A549 treated with DMSO at 1 μM for 4 hours (cell line): ENCODE measurements around the gene USP17L11. TPM values are rescaled to one million over a fixed set of nuclear protein-coding genes. Genes with fewer than 3 reads are reported as not detected.

Experiments used
- total RNA-seq: library from RNA; stranded (reverse); fragments of 200-300 nt; extraction: Qiagen RNA extraction; gene quantifications from 5 replicates; pipeline ENCODE4 v1.2.3, GENCODE V29; 2022; ENCODE audit warnings: low read depth

USP17L11 gene, protein sequence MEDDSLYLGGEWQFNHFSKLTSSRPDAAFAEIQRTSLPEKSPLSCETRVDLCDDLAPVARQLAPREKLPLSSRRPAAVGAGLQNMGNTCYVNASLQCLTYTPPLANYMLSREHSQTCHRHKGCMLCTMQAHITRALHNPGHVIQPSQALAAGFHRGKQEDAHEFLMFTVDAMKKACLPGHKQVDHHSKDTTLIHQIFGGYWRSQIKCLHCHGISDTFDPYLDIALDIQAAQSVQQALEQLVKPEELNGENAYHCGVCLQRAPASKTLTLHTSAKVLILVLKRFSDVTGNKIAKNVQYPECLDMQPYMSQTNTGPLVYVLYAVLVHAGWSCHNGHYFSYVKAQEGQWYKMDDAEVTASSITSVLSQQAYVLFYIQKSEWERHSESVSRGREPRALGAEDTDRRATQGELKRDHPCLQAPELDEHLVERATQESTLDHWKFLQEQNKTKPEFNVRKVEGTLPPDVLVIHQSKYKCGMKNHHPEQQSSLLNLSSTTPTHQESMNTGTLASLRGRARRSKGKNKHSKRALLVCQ
- not detected in 5 replicates for total RNA-seq

DNA sequence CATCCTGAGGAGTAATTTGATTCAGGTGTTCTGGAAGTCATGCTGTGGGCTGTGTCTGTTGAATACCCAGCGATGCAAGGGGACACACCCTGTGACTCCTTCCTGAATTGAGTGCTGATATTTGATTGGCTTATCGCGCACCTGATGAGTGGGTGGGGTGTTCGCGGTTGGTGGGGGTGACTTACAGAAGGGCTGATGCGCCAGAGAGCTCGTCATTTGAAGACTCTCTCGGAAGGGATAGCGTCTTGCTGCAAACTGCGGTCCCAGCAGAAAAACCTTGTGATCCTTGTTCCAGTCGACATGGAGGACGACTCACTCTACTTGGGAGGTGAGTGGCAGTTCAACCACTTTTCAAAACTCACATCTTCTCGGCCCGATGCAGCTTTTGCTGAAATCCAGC is at the start of gene USP17L11:
USP17L11 (plus strand) TSS at position 301 of the 400 bp plus-strand sequence; CDS start at position 301, 0 bp downstream.

DNA sequence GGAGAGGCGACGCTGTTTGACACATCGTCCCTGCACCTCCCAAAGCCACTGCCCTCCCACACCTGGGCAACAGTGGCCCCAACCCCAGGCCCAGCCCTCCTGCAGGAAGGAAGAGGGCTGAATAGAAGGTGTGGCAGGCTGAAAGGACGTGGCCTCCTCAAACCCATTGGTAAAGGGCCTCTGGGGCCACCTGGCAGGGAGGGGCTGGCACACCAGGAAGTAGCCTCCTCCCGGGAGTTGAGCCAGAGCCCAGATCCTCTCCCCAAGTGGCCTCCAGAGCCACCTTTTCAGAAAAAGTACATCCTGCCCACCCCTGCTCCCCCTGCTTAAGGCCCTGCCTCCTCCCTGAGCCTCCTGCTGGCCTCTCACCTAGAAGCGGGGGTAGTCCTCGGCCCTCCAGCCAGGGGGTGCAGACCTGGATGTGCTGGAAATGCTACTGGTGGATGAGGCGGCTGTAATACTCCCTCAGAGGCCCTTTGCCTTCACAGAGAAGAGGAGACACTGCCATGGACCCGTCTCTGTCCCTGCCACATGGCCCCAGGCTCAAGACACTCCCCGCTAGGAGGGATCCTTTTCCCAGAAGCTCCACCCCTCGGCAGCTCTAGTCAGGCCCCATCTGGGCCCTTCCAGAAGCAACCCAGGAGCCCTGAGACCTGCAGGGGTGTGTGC is 45.3 kb upstream of the USP17L11 start, which contains the start of gene FAM90A26:
FAM90A26 (plus strand) TSS at position 619 of the 669 bp plus-strand sequence. CDS start 2,764 bp downstream, outside the sequence.

DNA sequence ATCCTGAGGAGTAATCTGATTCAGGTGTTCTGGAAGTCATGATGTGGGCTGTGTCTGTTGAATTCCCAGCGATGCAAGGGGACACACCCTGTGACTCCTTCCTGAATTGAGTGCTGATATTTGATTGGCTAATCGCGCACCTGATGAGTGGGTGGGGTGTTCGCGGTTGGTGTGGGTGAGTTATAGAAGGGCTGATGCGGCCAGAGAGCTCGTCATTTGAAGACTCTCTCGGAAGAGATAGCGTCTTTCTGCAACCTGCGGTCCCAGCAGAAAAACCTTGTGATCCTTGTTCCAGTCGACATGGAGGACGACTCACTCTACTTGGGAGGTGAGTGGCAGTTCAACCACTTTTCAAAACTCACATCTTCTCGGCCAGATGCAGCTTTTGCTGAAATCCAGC is 4.8 kb upstream of the USP17L11 start, which contains the start of gene USP17L10:
USP17L10 (plus strand) TSS at position 301 of the 400 bp plus-strand sequence; CDS start at position 301, 0 bp downstream.

DNA sequence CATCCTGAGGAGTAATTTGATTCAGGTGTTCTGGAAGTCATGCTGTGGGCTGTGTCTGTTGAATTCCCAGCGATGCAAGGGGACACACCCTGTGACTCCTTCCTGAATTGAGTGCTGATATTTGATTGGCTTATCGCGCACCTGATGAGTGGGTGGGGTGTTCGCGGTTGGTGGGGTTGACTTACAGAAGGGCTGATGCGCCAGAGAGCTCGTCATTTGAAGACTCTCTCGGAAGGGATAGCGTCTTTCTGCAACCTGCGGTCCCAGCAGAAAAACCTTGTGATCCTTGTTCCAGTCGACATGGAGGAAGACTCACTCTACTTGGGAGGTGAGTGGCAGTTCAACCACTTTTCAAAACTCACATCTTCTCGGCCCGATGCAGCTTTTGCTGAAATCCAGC is 4.6 kb downstream of the USP17L11 start, which contains the start of gene USP17L12:
USP17L12 (plus strand) TSS at position 301 of the 400 bp plus-strand sequence; CDS start at position 301, 0 bp downstream.

DNA sequence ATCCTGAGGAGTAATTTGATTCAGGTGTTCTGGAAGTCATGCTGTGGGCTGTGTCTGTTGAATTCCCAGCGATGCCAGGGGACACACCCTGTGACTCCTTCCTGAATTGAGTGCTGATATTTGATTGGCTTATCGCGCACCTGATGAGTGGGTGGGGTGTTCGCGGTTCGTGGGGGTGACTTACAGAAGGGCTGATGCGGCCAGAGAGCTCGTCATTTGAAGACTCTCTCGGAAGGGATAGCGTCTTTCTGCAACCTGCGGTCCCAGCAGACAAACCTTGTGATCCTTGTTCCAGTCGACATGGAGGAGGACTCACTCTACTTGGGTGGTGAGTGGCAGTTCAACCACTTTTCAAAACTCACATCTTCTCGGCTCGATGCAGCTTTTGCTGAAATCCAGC is 9.4 kb downstream of the USP17L11 start, which contains the start of gene USP17L13:
USP17L13 (plus strand) TSS at position 301 of the 400 bp plus-strand sequence; CDS start at position 301, 0 bp downstream.

DNA sequence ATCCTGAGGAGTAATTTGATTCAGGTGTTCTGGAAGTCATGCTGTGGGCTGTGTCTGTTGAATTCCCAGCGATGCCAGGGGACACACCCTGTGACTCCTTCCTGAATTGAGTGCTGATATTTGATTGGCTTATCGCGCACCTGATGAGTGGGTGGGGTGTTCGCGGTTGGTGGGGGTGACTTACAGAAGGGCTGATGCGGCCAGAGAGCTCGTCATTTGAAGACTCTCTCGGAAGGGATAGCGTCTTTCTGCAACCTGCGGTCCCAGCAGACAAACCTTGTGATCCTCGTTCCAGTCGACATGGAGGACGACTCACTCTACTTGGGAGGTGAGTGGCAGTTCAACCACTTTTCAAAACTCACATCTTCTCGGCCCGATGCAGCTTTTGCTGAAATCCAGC is 18.9 kb downstream of the USP17L11 start, which contains the start of gene USP17L15:
USP17L15 (plus strand) TSS at position 301 of the 400 bp plus-strand sequence; CDS start at position 301, 0 bp downstream.

DNA sequence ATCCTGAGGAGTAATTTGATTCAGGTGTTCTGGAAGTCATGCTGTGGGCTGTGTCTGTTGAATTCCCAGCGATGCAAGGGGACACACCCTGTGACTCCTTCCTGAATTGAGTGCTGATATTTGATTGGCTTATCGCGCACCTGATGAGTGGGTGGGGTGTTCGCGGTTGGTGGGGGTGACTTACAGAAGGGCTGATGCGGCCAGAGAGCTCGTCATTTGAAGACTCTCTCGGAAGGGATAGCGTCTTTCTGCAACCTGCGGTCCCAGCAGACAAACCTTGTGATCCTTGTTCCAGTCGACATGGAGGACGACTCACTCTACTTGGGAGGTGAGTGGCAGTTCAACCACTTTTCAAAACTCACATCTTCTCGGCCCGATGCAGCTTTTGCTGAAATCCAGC is 28.4 kb downstream of the USP17L11 start, which contains the start of gene USP17L17:
USP17L17 (plus strand) TSS at position 301 of the 400 bp plus-strand sequence; CDS start at position 301, 0 bp downstream.

DNA sequence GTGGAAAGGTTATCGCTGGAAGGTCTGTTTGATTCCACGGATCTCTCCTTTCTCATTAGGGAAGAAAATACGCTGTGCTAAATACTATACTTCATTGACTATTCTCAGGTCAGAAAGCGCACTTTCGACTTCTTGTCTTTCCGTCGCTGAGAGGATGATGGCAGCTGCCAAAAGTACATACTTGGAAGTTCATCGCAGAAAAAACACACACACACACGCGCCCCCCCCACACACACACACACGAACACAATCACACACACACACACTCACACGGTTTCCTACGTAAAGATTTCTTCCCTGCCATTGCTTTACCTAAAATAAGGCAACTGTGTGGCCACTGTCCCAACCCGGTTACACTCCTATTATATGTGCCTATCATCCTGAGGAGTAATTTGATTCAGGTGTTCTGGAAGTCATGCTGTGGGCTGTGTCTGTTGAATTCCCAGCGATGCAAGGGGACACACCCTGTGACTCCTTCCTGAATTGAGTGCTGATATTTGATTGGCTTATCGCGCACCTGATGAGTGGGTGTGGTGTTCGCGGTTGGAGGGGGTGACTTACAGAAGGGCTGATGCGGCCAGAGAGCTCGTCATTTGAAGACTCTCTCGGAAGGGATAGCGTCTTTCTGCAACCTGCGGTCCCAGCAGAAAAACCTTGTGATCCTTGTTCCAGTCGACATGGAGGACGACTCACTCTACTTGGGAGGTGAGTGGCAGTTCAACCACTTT is 32.9 kb downstream of the USP17L11 start, which contains the start of gene USP17L18:
USP17L18 (plus strand) TSS at position 678 of the 728 bp plus-strand sequence; CDS start at position 678, 0 bp downstream.

DNA sequence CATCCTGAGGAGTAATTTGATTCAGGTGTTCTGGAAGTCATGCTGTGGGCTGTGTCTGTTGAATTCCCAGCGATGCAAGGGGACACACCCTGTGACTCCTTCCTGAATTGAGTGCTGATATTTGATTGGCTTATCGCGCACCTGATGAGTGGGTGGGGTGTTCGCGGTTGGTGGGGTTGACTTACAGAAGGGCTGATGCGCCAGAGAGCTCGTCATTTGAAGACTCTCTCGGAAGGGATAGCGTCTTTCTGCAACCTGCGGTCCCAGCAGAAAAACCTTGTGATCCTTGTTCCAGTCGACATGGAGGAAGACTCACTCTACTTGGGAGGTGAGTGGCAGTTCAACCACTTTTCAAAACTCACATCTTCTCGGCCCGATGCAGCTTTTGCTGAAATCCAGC is 37.9 kb downstream of the USP17L11 start, which contains the start of gene USP17L19:
USP17L19 (plus strand) TSS at position 301 of the 400 bp plus-strand sequence; CDS start at position 301, 0 bp downstream.

DNA sequence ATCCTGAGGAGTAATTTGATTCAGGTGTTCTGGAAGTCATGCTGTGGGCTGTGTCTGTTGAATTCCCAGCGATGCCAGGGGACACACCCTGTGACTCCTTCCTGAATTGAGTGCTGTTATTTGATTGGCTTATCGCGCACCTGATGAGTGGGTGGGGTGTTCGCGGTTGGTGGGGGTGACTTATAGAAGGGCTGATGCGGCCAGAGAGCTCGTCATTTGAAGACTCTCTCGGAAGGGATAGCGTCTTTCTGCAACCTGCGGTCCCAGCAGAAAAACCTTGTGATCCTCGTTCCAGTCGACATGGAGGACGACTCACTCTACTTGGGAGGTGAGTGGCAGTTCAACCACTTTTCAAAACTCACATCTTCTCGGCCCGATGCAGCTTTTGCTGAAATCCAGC is 42.6 kb downstream of the USP17L11 start, which contains the start of gene USP17L20:
USP17L20 (plus strand) TSS at position 301 of the 400 bp plus-strand sequence; CDS start at position 301, 0 bp downstream.

DNA sequence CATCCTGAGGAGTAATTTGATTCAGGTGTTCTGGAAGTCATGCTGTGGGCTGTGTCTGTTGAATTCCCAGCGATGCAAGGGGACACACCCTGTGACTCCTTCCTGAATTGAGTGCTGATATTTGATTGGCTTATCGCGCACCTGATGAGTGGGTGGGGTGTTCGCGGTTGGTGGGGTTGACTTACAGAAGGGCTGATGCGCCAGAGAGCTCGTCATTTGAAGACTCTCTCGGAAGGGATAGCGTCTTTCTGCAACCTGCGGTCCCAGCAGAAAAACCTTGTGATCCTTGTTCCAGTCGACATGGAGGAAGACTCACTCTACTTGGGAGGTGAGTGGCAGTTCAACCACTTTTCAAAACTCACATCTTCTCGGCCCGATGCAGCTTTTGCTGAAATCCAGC is 47.4 kb downstream of the USP17L11 start, which contains the start of gene USP17L21:
USP17L21 (plus strand) TSS at position 301 of the 400 bp plus-strand sequence; CDS start at position 301, 0 bp downstream.

Other genes starting within 250 kb of the USP17L11 start
- not detected in 5 replicates for gene FAM90A26, start 45.0 kb upstream of the USP17L11 start, total RNA-seq
- gene USP17L10, start 4.7 kb upstream of the USP17L11 start, total RNA-seq: not detected in 5 replicates
- not detected in 5 replicates for gene USP17L12, start 4.7 kb downstream of the USP17L11 start, total RNA-seq
- not detected in 5 replicates for gene USP17L13, start 9.5 kb downstream of the USP17L11 start, total RNA-seq
- gene USP17L15, start 19.0 kb downstream of the USP17L11 start, total RNA-seq: not detected in 5 replicates
- gene USP17L17, start 28.5 kb downstream of the USP17L11 start, total RNA-seq: not detected in 5 replicates
- not detected in 5 replicates for gene USP17L18, start 33.2 kb downstream of the USP17L11 start, total RNA-seq
- gene USP17L19, start 38.0 kb downstream of the USP17L11 start, total RNA-seq: not detected in 5 replicates
- gene USP17L20, start 42.7 kb downstream of the USP17L11 start, total RNA-seq: not detected in 5 replicates
- gene USP17L21, start 47.5 kb downstream of the USP17L11 start, total RNA-seq: not detected in 5 replicates
- not detected in 5 replicates for gene USP17L22, start 52.2 kb downstream of the USP17L11 start, total RNA-seq
- gene USP17L24, start 109.8 kb downstream of the USP17L11 start, total RNA-seq: not detected in 5 replicates
- not detected in 5 replicates for gene USP17L25, start 114.5 kb downstream of the USP17L11 start, total RNA-seq
- gene USP17L26, start 119.3 kb downstream of the USP17L11 start, total RNA-seq: not detected in 5 replicates
- not detected in 5 replicates for gene USP17L5, start 124.0 kb downstream of the USP17L11 start, total RNA-seq
- not detected in 5 replicates for gene USP17L27, start 128.7 kb downstream of the USP17L11 start, total RNA-seq
- gene USP17L28, start 133.5 kb downstream of the USP17L11 start, total RNA-seq: not detected in 5 replicates
- not detected in 5 replicates for gene USP17L29, start 138.2 kb downstream of the USP17L11 start, total RNA-seq
- gene USP17L30, start 147.7 kb downstream of the USP17L11 start, total RNA-seq: not detected in 5 replicates
- not detected in 5 replicates for gene DEFB131A, start 229.0 kb downstream of the USP17L11 start, total RNA-seq